Mesothelial cell of epicardium (in vitro differentiated cells): Measurements from ENCODE around the gene ANKRD1. TPM values are rescaled to one million over a fixed set of nuclear protein-coding genes. Genes with fewer than 3 reads are reported as not detected.
A peak's percentile ranks its signal among the peaks of the same experiment; 100 is the strongest.
"Not testable (repeated sequence)": the region's sequence is repeated elsewhere in the genome, so short reads cannot be mapped to it uniquely, and the experiment has no call there.

Source experiments
- DNase-seq, 2 experiments: peaks; one replicate each; pipeline ENCODE4 v3.0.0; 2021; ENCODE audit warnings: low spot score in 2 of 2; ENCODE audit not compliant: unreplicated experiment in 2 of 2
- H3K27ac Mint-ChIP-seq: 2 replicates; pipeline ENCODE4 v1.8.0; 2021; ENCODE audit warnings: mixed read lengths
- H3K27me3 Mint-ChIP-seq: 2 replicates; pipeline ENCODE4 v1.8.0; 2021; ENCODE audit warnings: low read depth, mixed read lengths
- H3K36me3 Mint-ChIP-seq: 2 replicates; pipeline ENCODE4 v1.8.0; 2021; ENCODE audit warnings: mixed read lengths
- H3K4me1 Mint-ChIP-seq: 2 replicates; pipeline ENCODE4 v1.8.0; 2021; ENCODE audit warnings: mixed read lengths
- H3K4me3 Mint-ChIP-seq: 2 replicates; pipeline ENCODE4 v1.8.0; 2021; ENCODE audit warnings: mild to moderate bottlenecking, moderate library complexity, mixed read lengths
- H3K9me3 Mint-ChIP-seq: 2 replicates; pipeline ENCODE4 v1.8.0; 2021; ENCODE audit warnings: mixed read lengths
- total RNA-seq: library from RNA; stranded (reverse); gene quantifications from 3 replicates; pipeline ENCODE4 v1.2.1, GENCODE V29; 2021
- TF ChIP-seq, protein P1 (sequence below): fragments of 200-600 bp; sonication (generic); IDR thresholded peaks from one replicate; pipeline ENCODE4 v1.5.0; 2021; ENCODE audit warnings: antibody characterized with exemption; ENCODE audit not compliant: unreplicated experiment

Gene ANKRD1
- total RNA-seq, 1 donor from 2014 or later: 5.2 TPM

- Mint-ChIP-seq H3K36me3 (peaks cover 30% of the 10 kb centered on the region), H3K27ac (no peak overlapping the region), H3K4me1 (no peaks in the 10 kb centered on the region), H3K27me3 (no peaks in the 10 kb centered on the region), H3K4me3 (no peak overlapping the region), H3K9me3 (no peaks in the 10 kb centered on the region)
- DNase-seq: no peak
- TF ChIP-seq, protein P1, sequence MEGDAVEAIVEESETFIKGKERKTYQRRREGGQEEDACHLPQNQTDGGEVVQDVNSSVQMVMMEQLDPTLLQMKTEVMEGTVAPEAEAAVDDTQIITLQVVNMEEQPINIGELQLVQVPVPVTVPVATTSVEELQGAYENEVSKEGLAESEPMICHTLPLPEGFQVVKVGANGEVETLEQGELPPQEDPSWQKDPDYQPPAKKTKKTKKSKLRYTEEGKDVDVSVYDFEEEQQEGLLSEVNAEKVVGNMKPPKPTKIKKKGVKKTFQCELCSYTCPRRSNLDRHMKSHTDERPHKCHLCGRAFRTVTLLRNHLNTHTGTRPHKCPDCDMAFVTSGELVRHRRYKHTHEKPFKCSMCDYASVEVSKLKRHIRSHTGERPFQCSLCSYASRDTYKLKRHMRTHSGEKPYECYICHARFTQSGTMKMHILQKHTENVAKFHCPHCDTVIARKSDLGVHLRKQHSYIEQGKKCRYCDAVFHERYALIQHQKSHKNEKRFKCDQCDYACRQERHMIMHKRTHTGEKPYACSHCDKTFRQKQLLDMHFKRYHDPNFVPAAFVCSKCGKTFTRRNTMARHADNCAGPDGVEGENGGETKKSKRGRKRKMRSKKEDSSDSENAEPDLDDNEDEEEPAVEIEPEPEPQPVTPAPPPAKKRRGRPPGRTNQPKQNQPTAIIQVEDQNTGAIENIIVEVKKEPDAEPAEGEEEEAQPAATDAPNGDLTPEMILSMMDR: no peak
These were observed 33.3 kb downstream of the ANKRD1 start for GRCh38 chr10:90887555-90887954.

GRCh38 chr10:90885176-90885575 lies 35.7 kb downstream of the ANKRD1 start:
- no peaks in the 10 kb centered on the region for H3K27me3 Mint-ChIP-seq
- H3K36me3 Mint-ChIP-seq: peaks cover 27% of the 10 kb centered on the region
- no peak for DNase-seq
- TF ChIP-seq, protein P1: no peak
- no peaks in the 10 kb centered on the region for H3K4me1 Mint-ChIP-seq
- H3K4me3 Mint-ChIP-seq: no peak overlapping the region
- H3K27ac Mint-ChIP-seq: no peak overlapping the region
- H3K9me3 Mint-ChIP-seq: no peaks in the 10 kb centered on the region

- Mint-ChIP-seq H3K27ac (no peak overlapping the region), H3K36me3 (peaks cover 27% of the 10 kb centered on the region)
- TF ChIP-seq, protein P1: no peak
These were observed 36.5 kb downstream of the ANKRD1 start for GRCh38 chr10:90884431-90884830.

DNA sequence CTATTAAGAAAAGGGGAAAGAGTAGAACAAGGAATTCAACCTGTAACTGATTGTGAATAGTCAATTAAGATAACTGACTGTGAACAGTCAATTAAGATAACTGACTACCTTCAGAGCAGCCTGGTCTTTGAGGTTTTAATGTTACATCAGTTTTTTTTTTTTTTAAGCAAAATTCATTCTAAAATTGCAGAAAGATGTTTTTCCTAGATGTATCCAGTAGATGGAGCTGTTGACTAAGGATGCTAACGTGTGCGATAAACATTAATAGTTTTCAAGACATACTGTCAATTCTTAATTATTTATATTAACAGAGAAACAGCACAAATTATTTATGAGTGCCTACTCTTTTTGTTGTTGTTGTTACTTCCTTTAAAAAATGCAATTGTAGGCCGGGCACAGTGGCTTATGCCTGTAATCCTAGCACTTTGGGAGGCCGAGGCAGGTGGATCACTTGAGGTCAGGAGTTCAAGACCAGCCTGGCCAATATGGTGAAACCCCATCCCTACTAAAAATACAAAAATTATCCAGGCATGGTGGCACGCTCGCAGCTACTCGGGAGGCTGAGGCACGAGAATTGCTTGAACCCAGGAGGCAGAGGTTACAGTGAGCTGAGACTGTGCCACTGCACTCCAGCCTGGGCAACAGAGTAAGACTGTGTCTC lies 40.7 kb downstream of the ANKRD1 start:
- TF ChIP-seq, protein P1: peak; percentile 69
- H3K9me3 Mint-ChIP-seq, H3K27ac Mint-ChIP-seq, H3K4me1 Mint-ChIP-seq, DNase-seq, H3K27me3 Mint-ChIP-seq, H3K4me3 Mint-ChIP-seq: not testable (repeated sequence)
- H3K36me3 Mint-ChIP-seq: peaks cover 21% of the 10 kb centered on the region

More at GRCh38 chr10:90884431-90884830, 36.5 kb downstream of the ANKRD1 start:
- no peak overlapping the region for H3K4me3 Mint-ChIP-seq
- no peak for DNase-seq
- H3K9me3 Mint-ChIP-seq: no peaks in the 10 kb centered on the region
- no peaks in the 10 kb centered on the region for H3K4me1 Mint-ChIP-seq
- no peaks in the 10 kb centered on the region for H3K27me3 Mint-ChIP-seq

DNA sequence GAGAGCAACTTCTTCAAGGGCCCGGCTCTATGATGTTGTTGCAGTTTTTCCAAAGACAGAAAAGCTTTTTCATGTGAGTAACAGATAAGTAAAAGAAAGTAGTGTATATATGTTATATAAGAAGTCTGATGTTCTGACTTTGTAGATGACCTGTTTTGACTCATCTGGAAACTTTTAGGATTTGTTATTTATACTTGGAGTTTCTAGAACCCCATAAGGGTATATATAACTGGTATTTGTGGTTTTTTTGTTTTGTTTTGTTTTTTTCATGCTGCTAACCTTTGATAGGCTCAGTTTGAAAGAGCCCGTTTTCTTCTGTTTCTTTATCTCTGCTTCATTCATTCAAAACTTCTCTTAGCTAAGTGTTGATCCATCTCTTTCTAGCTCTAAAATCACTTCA lies 41.8 kb downstream of the ANKRD1 start:
- H3K4me3 Mint-ChIP-seq: no peak overlapping the region
- H3K4me1 Mint-ChIP-seq: no peaks in the 10 kb centered on the region
- no peak overlapping the region for H3K27ac Mint-ChIP-seq
- H3K36me3 Mint-ChIP-seq: peaks cover 21% of the 10 kb centered on the region
- TF ChIP-seq, protein P1: no peak
- H3K27me3 Mint-ChIP-seq: no peaks in the 10 kb centered on the region
- DNase-seq: no peak
- no peaks in the 10 kb centered on the region for H3K9me3 Mint-ChIP-seq
